K562 (cell line): ENCODE data around the gene FGF1. TPM values are rescaled to one million over a fixed set of nuclear protein-coding genes. Genes with fewer than 3 reads are reported as not detected.

Experiments used
- ATAC-seq: fragments of 200-7000 bp; cut with Tn5 transposase; 3 replicates; pipeline ENCODE4 v1.9.1; 2020; ENCODE audit warnings: moderate library complexity
- BruUV-seq: library from RNA; stranded (reverse); fragments of 400-500 nt; replicated peaks from 2 replicates; lab custom pipeline; 2021; lab: Mats Ljungman, UMichigan
- CTCF ChIA-PET: fragments of 300-600 bp; formaldehyde crosslinking; extraction: SDS; loops from one replicate; lab custom pipeline; 2021; ENCODE audit warnings: low intra/inter-chr PET ratio; lab: Yijun Ruan, JAX
- POLR2A ChIA-PET: fragments of 300-600, 350-650 bp; sonication (Branson Sonifier 250); formaldehyde crosslinking; extraction: SDS; loops from one replicate; lab custom pipeline; 2021; ENCODE audit warnings: antibody characterized with exemption, inconsistent platforms; lab: Yijun Ruan, JAX
- DNase-seq, 4 experiments: peaks; one replicate each; pipeline versions ENCODE4 v3.0.0 to v3.0.0-alpha.2; 2011 to 2018; ENCODE audit warnings: low spot score in 3 of 4, mixed read lengths in 3 of 4; ENCODE audit errors: extremely low read depth in 1 of 4
- FAIRE-seq: peaks from 2 replicates; lab custom pipeline; 2011; peaks lifted over from hg19 to GRCh38; lab: Jason Lieb, UNC
- H2AFZ ChIP-seq: 2 replicates; pipeline ENCODE4 v1.6.0; 2011; ENCODE audit warnings: low read depth, low read length, control low read depth, inconsistent platforms
- H3K27ac ChIP-seq: fragments of 200-600 bp; 3 replicates; pipeline ENCODE4 v1.8.0; 2011; ENCODE audit warnings: low read depth, mild to moderate bottlenecking, control low read depth, inconsistent platforms, low read length, moderate library complexity, mixed read lengths; ENCODE audit errors: extremely low read depth
- H3K27me3 ChIP-seq, 2 experiments: fragments of 300-600 bp in 1 of 2; 2 replicates in 1 of 2; 3 replicates in 1 of 2; pipeline versions ENCODE4 v1.6.0 to v1.8.0; 2011; ENCODE audit warnings: inconsistent platforms in 2 of 2, low read length in 2 of 2, mild to moderate bottlenecking in 1 of 2, mixed read lengths in 1 of 2, moderate library complexity in 1 of 2; ENCODE audit not compliant: control insufficient read depth in 2 of 2, insufficient read depth in 2 of 2
- H3K36me3 ChIP-seq: fragments of 300-600 bp; 3 replicates; pipeline ENCODE4 v1.8.0; 2011; ENCODE audit warnings: mild to moderate bottlenecking, low read length, inconsistent platforms; ENCODE audit not compliant: control insufficient read depth, insufficient read depth
- H3K4me1 ChIP-seq, 2 experiments: fragments of 200-600 bp in 1 of 2; replicated peaks in 1 of 2; 2 replicates in 1 of 2; 3 replicates in 1 of 2; pipeline versions ENCODE4 v1.5.1 to v1.8.0; 2011; ENCODE audit warnings: inconsistent platforms in 2 of 2, low read length in 2 of 2, mild to moderate bottlenecking in 1 of 2, mixed read lengths in 1 of 2, moderate library complexity in 1 of 2; ENCODE audit not compliant: control insufficient read depth in 2 of 2, insufficient read depth in 2 of 2
- H3K4me2 ChIP-seq: 2 replicates; pipeline ENCODE4 v1.6.1; 2011; ENCODE audit warnings: low read length, control low read depth, inconsistent platforms, mixed read lengths; ENCODE audit not compliant: insufficient read depth
- H3K4me3 ChIP-seq: fragments of 200-600 bp; sonication (generic), shearing (Covaris generic); 2 replicates; pipeline ENCODE4 v1.5.1; 2016; ENCODE audit warnings: control low read depth, inconsistent platforms
- H3K79me2 ChIP-seq: fragments of 200-600 bp; 3 replicates; pipeline ENCODE4 v1.8.0; 2011; ENCODE audit warnings: low read length, inconsistent platforms; ENCODE audit not compliant: control insufficient read depth, insufficient read depth
- H3K9ac ChIP-seq, 2 experiments: 2 replicates each; pipeline versions ENCODE4 v1.6.0 to v1.6.1; 2011; ENCODE audit warnings: low read depth in 2 of 2, low read length in 2 of 2, control low read depth in 1 of 2, inconsistent platforms in 1 of 2, mild to moderate bottlenecking in 1 of 2, mixed read lengths in 1 of 2; ENCODE audit not compliant: insufficient read depth in 1 of 2
- H3K9me1 ChIP-seq: one replicate; pipeline ENCODE4 v1.6.0; 2011; ENCODE audit warnings: inconsistent platforms, mild to moderate bottlenecking, low read length, moderate library complexity; ENCODE audit not compliant: control insufficient read depth, insufficient read depth
- H3K9me3 ChIP-seq: replicated peaks from 2 replicates; pipeline ENCODE4 v1.5.1; 2011; ENCODE audit warnings: low read depth, low read length, inconsistent platforms; ENCODE audit not compliant: control insufficient read depth, insufficient read depth
- H4K20me1 ChIP-seq: replicated peaks from 2 replicates; pipeline ENCODE4 v1.6.1; 2011; ENCODE audit warnings: low read length, inconsistent platforms, mixed read lengths; ENCODE audit not compliant: control insufficient read depth, insufficient read depth
- ELK3 ChIP-seq: fragments of 450-650 bp; formaldehyde crosslinking; IDR thresholded peaks from 2 replicates; pipeline ENCODE4 v1.4.0; 2020; ENCODE audit warnings: mild to moderate bottlenecking
- GATA2 ChIP-seq: sonication (generic); formaldehyde crosslinking; IDR thresholded peaks from 2 replicates; pipeline ENCODE4 v1.4.0; 2020; ENCODE audit warnings: mild to moderate bottlenecking, missing genetic modification reagents
- HDAC1 ChIP-seq, 2 experiments: fragments of 450-650 bp; IDR thresholded peaks; 2 replicates each; pipeline ENCODE4 v1.6.1; 2016 to 2017; ENCODE audit warnings: inconsistent platforms in 1 of 2, mild to moderate bottlenecking in 1 of 2, moderate library complexity in 1 of 2
- KLF13 ChIP-seq: fragments of 450-650 bp; IDR thresholded peaks from 2 replicates; pipeline ENCODE4 v1.6.1; 2016; ENCODE audit warnings: missing genetic modification characterization, low read depth, mild to moderate bottlenecking, missing compliant biosample characterization, moderate library complexity, borderline replicate concordance
- NCOA6 ChIP-seq: fragments of 450-650 bp; IDR thresholded peaks from 2 replicates; pipeline ENCODE4 v1.6.1; 2017; ENCODE audit warnings: mild to moderate bottlenecking
- NFATC3 ChIP-seq: fragments of 450-650 bp; IDR thresholded peaks from 2 replicates; pipeline ENCODE4 v1.6.1; 2017; ENCODE audit warnings: mild to moderate bottlenecking
- NR2C1 ChIP-seq, 2 experiments: fragments of 450-650 bp; IDR thresholded peaks; 2 replicates each; pipeline ENCODE4 v1.6.1; 2017; ENCODE audit warnings: mild to moderate bottlenecking in 2 of 2, antibody characterized with exemption in 1 of 2, inconsistent platforms in 1 of 2, missing compliant biosample characterization in 1 of 2, missing genetic modification characterization in 1 of 2
- PHB ChIP-seq: fragments of 250-450 bp; sonication (Bioruptor Pico); IDR thresholded peaks from 2 replicates; pipeline ENCODE4 v1.5.0; 2021
- SOX6 ChIP-seq: fragments of 450-650 bp; IDR thresholded peaks from 2 replicates; pipeline ENCODE4 v1.6.1; 2014; ENCODE audit warnings: mild to moderate bottlenecking
- XRCC4 ChIP-seq: IDR thresholded peaks from one replicate; pipeline ENCODE4 v1.6.1; 2011; ENCODE audit not compliant: insufficient read depth, insufficient read length; ENCODE audit errors: extremely low read depth
- ZC3H11A ChIP-seq: IDR thresholded peaks from 2 replicates; pipeline ENCODE4 v1.6.1; 2012; ENCODE audit warnings: low read depth, low read length, improper control_type of control experiment
- ZNF263 ChIP-seq: sonication (generic); formaldehyde crosslinking; IDR thresholded peaks from 2 replicates; pipeline ENCODE4 v1.8.0; 2022; ENCODE audit warnings: mild to moderate bottlenecking, missing genetic modification reagents, borderline replicate concordance
- ZNF444 ChIP-seq: fragments of 250-450 bp; sonication (Bioruptor Pico); IDR thresholded peaks from 2 replicates; pipeline ENCODE4 v1.4.0; 2020; ENCODE audit warnings: mild to moderate bottlenecking, moderate library complexity
- WGBS: fragments of 100-300 bp; shearing (Covaris generic); methylation state at CpG from one replicate; pipeline ENCODE4 v1.1.6; 2016; ENCODE audit warnings: low coverage, mixed read lengths; ENCODE audit not compliant: insufficient coverage; ENCODE audit errors: missing lambda C conversion rate; 5-methylcytosine and 5-hydroxymethylcytosine counted together
- in situ Hi-C: fragments of 300-500 bp; cut with MboI; formaldehyde crosslinking; loops from 4 replicates; pipeline ENCODE4 v1.15.0; 2018; ENCODE audit warnings: inconsistent platforms, mixed read lengths
- intact Hi-C: fragments of 100-400 bp; cut with micrococcal nuclease; formaldehyde crosslinking; loops from 2 replicates; pipeline ENCODE4 v1.14.2; 2022
- polyA plus RNA-seq, 8 experiments: library from polyadenylated mRNA; depleted of rRNA in 4 of 8; stranded (reverse) in 5 of 8; unstranded in 3 of 8; fragments of >200 nt; fragmentation: Nextera tagmentation in 2 of 8; fragmentation: Illumina TruSeq in 1 of 8; extraction: Ambion mirVana in 2 of 8; extraction: Trizol in 1 of 8; gene quantifications; 2 replicates each; pipeline versions ENCODE4 v1.2.1 to v1.2.3, GENCODE V29; 2011 to 2014; ENCODE audit warnings: inconsistent platforms in 1 of 8, missing spikeins in 1 of 8
- total RNA-seq, 7 experiments: library from RNA; depleted of rRNA in 6 of 7; stranded (reverse); fragments of >200 nt in 6 of 7; fragmentation: Illumina TruSeq in 2 of 7; extraction: Trizol in 2 of 7; gene quantifications; 2 replicates each; pipeline versions ENCODE4 v1.2.1 to v1.2.3, GENCODE V29; 2011 to 2021; ENCODE audit warnings: low replicate concordance in 1 of 7

The FGF1 gene
- total and polyA plus RNA-seq, 9 of the 15 experiments (the other 6 are each of a cell fraction or from before 2014, with no cell fraction given): not detected

- Histone ChIP-seq H3K27ac (no peak overlapping the region), H3K27me3 (peaks cover 0 to 24% of the 10 kb centered on the region in 2 experiments; a peak in 2 of 5 replicates), H3K9me1 (no peaks in the 10 kb centered on the region), H3K9me3 (no peaks in the 10 kb centered on the region), H3K9ac (no peak overlapping the region), H4K20me1 (no peaks in the 10 kb centered on the region)
- DNase-seq: no peak
- WGBS: 3% methylated on average over 3 of the region's 3 CpGs
- CTCF ChIA-PET: no interaction called here
- in situ Hi-C loops: no loop called here
- TF ChIP-seq NR2C1 (IDR thresholded peaks at IDR 0.05): no peak
- no peak for TF ChIP-seq NR2C1 (tag; IDR thresholded peaks at IDR 0.05)
- no peak for TF ChIP-seq NFATC3
- no peak for TF ChIP-seq ZNF263 (CRISPR knock-in tag)
- no peak for TF ChIP-seq XRCC4
- TF ChIP-seq KLF13 (tag): no peak
- TF ChIP-seq, all 486 proteins: peak for 0
- intact Hi-C loops: no loop called here
- Histone ChIP-seq H2AFZ (no peak overlapping the region), H3K36me3 (no peaks in the 10 kb centered on the region), H3K4me2 (no peak overlapping the region), H3K79me2 (no peaks in the 10 kb centered on the region), H3K4me3 (no peak overlapping the region), H3K4me1 (no peaks in the 10 kb centered on the region; a peak in 1 of 5 replicates)
- FAIRE-seq: no peak
- BruUV-seq: no TSS peak
- POLR2A ChIA-PET: no interaction called here
- no peak for ATAC-seq
These were observed 59.8 kb downstream of the FGF1 start for GRCh38 chr5:142626099-142626498.

DNA sequence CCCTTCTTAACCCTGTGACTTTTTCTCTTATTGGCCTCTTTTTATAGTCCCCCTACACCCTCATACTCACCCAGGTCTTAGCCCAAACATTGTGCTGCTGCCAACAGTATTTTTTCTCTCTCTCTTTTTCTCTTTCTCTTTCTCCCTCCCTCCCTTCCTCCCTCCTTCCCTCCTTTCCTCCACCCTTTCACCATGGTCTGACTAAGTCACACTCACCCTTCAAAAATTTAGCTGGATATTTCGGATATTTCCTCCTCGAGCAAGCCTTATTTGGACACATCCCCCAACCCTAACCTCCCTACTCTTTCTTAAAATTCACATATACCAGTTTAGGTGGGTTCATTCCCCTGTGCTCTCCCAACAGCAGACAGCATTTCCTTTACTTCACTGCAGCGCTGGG, 64.7 kb downstream of the FGF1 start:
- ChIA-PET POLR2A (no interaction called here), CTCF (no interaction called here)
- FAIRE-seq (no peak), DNase-seq (no peak), ATAC-seq (no peak)
- no TSS peak for BruUV-seq
- H2AFZ ChIP-seq: no peak overlapping the region
- 5% methylated on average over 2 of the region's 3 CpGs for WGBS
- intact Hi-C loops: no loop called here
- in situ Hi-C loops: no loop called here
- no peaks in the 10 kb centered on the region for H3K79me2 ChIP-seq
- no peaks in the 10 kb centered on the region; a peak in 1 of 5 replicates for H3K4me1 ChIP-seq
- H4K20me1 ChIP-seq: no peaks in the 10 kb centered on the region
- no peak overlapping the region for H3K9ac ChIP-seq
- H3K9me1 ChIP-seq: no peaks in the 10 kb centered on the region
- no peak overlapping the region for H3K4me2 ChIP-seq
- H3K9me3 ChIP-seq: no peaks in the 10 kb centered on the region
- no peak overlapping the region for H3K27ac ChIP-seq
- no peaks in the 10 kb centered on the region for H3K36me3 ChIP-seq
- peaks cover 0 to 14% of the 10 kb centered on the region in 2 experiments; a peak in 2 of 5 replicates for H3K27me3 ChIP-seq
- no peak overlapping the region for H3K4me3 ChIP-seq
- TF ChIP-seq PHB (CRISPR knock-in tag) (no peak), ELK3 (no peak), ZNF444 (CRISPR knock-in tag) (no peak), NCOA6 (no peak), GATA2 (CRISPR knock-in tag) (no peak), HDAC1 (IDR thresholded peaks at IDR 0.05) (no peak), SOX6 (no peak), ZC3H11A (no peak)
